Measurements from ENCODE around the gene CD99L2. TPM values are rescaled to one million over a fixed set of nuclear protein-coding genes. Genes with fewer than 3 reads are reported as not detected.

The CD99L2 gene
- total and polyA plus RNA-seq, 2 of the 8 experiments (the other 6 are each of a cell fraction or from before 2014, with no cell fraction given): 8.0 to 8.5 TPM

DNA sequence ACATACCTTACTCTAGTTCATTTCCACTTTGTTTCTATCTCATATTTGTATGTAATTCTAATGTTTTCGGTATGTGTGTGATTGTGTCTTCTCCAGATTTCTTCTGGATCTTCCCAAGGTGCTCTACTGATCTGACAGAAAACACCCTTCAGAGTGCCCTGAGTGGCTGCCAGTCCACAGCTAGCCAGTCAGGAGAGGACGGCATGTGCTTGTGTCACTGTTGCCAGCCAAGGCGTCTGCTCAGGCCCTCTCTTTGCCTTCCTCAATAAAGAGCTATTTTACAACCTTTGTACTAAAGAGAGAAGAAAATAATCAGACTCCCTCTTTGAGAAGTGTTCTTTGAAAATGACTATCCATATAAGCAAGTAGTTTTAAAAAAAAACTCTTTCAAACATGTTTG is 29.0 kb downstream of the CD99L2 start:
- Histone ChIP-seq H3K36me3 (ENCODE audit: control insufficient read depth in 2 of 4, insufficient read depth in 4 of 4, low read length in 3 of 4) (no peaks in the 10 kb centered on the region), H4K8ac (ENCODE audit: extremely low read depth, insufficient read depth, low read length) (no peak overlapping the region), H3K23ac (ENCODE audit: insufficient read length) (no peak overlapping the region), H3K4ac (replicated peaks; ENCODE audit: insufficient read length, low read depth, low read length) (no peak overlapping the region), H2BK20ac (ENCODE audit: low read length) (no peak overlapping the region), H3K27me3 (replicated peaks in 1 of 4; ENCODE audit: control insufficient read depth in 3 of 4, extremely low read depth in 1 of 4, insufficient read depth in 3 of 4, low read length in 3 of 4) (no peaks in the 10 kb centered on the region), H2BK15ac (ENCODE audit: low read length) (no peak overlapping the region), H2BK120ac (replicated peaks; ENCODE audit: low read depth, low read length) (no peak overlapping the region), H3K56ac (replicated peaks; ENCODE audit: insufficient read length, low read depth, low read length) (no peak overlapping the region), H2AFZ (ENCODE audit: low read length) (no peak overlapping the region), H3K4me3 (ENCODE audit: extremely low read depth in 1 of 4, insufficient read depth in 2 of 4, low read depth in 3 of 4, low read length in 4 of 4) (no peak overlapping the region), H3K27ac (ENCODE audit: low read depth, low read length) (no peak overlapping the region), H3K9me3 (ENCODE audit: insufficient read depth in 2 of 2, low read depth in 1 of 2, low read length in 1 of 2) (no peaks in the 10 kb centered on the region), H4K91ac (replicated peaks; ENCODE audit: insufficient read length, low read length) (no peak overlapping the region), H3K23me2 (ENCODE audit: low read depth, low read length) (no peaks in the 10 kb centered on the region), H2BK5ac (ENCODE audit: low read depth, low read length) (no peak overlapping the region), H3K4me1 (replicated peaks in 1 of 4; ENCODE audit: control insufficient read depth in 3 of 4, insufficient read depth in 4 of 4, low read length in 3 of 4) (peaks cover 0 to 8% (median 3%) of the 10 kb centered on the region in 4 experiments; a peak in 4 of 7 replicates), H4K20me1 (replicated peaks in 1 of 2; ENCODE audit: control insufficient read depth in 1 of 2, insufficient read depth in 2 of 2, low read length in 2 of 2) (peaks cover 0 to 5% of the 10 kb centered on the region in 2 experiments), H3K18ac (ENCODE audit: extremely low read depth, low read length) (no peak overlapping the region), H3K79me2 (ENCODE audit: control insufficient read depth in 1 of 2, insufficient read depth in 2 of 2, low read length in 2 of 2) (peaks cover 0 to 5% of the 10 kb centered on the region in 2 experiments; a peak in 1 of 4 replicates), H3K14ac (ENCODE audit: insufficient read length) (no peak overlapping the region), H2BK12ac (ENCODE audit: low read depth, low read length) (no peak overlapping the region), H3K79me1 (ENCODE audit: low read depth, low read length) (no peaks in the 10 kb centered on the region), H2AK5ac (ENCODE audit: low read depth, low read length) (no peak overlapping the region), H3K4me2 (ENCODE audit: insufficient read depth in 1 of 2, low read depth in 2 of 2, low read length in 2 of 2) (no peak overlapping the region), H3K9ac (replicated peaks in 1 of 4; ENCODE audit: extremely low read depth in 1 of 4, low read depth in 3 of 4, low read length in 3 of 4) (no peak overlapping the region), H4K5ac (ENCODE audit: insufficient read length, low read depth, low read length) (no peak overlapping the region)
- no peak for DNase-seq (ENCODE audit: low read depth in 1 of 2, low spot score in 2 of 2)
- ChIA-PET CTCF (ENCODE audit: partially characterized antibody) (interaction anchor here (0.7 to 1.6 kb wide), 2 partner anchors 11 to 1949 kb away, joined by 4 read pairs; no protein-coding TSS in a partner anchor), POLR2A (ENCODE audit: partially characterized antibody) (no interaction called here)
- 75% methylated on average over 3 of the region's 3 CpGs; no CpG with 5 or more reads in 1 of the 2 experiments for WGBS, 2 experiments (ENCODE audit: extremely low coverage in 1 of 2, insufficient coverage in 1 of 2, insufficient read length in 1 of 2, insufficient replicate concordance in 2 of 2, low coverage in 1 of 2, low lambda C conversion rate in 2 of 2, missing lambda C conversion rate in 1 of 2)
- FAIRE-seq: no peak
- TF ChIP-seq CTBP2 (IDR thresholded peaks at IDR 0.05; ENCODE audit: borderline replicate concordance, insufficient read depth, insufficient read length, low read length): no peak
- TF ChIP-seq RFX5 (IDR thresholded peaks at IDR 0.05; ENCODE audit: borderline replicate concordance, low read depth, low read length): peak; percentile 88
- TF ChIP-seq ASH2L (IDR thresholded peaks at IDR 0.05; ENCODE audit: low read length): no peak
- no peak for TF ChIP-seq EP300 (IDR thresholded peaks at IDR 0.05; ENCODE audit: borderline replicate concordance in 1 of 2, low read depth in 2 of 2, low read length in 2 of 2)
- TF ChIP-seq JUND (IDR thresholded peaks at IDR 0.05; ENCODE audit: low read length): no peak
- TF ChIP-seq SP4 (IDR thresholded peaks at IDR 0.05; ENCODE audit: low read length): no peak
- TF ChIP-seq RNF2 (IDR thresholded peaks at IDR 0.05; ENCODE audit: borderline replicate concordance, low read depth, low read length, missing control alignments, poor library complexity, severe bottlenecking): no peak
- TF ChIP-seq HDAC2 (IDR thresholded peaks at IDR 0.05; ENCODE audit: borderline replicate concordance in 1 of 2, low read depth in 2 of 2, low read length in 2 of 2): no peak
